ACHN (cell line): ENCODE measurements around the gene STK32C.

Experiments
- DNase-seq: peaks from one replicate; pipeline ENCODE4 v3.0.0-alpha.2; 2015
- in situ Hi-C: cut with HindIII; loops from 2 replicates; pipeline ENCODE4 v1.10.0; 2017; ENCODE audit warnings: low sequenced_read_pairs, low pct_ligation_motif_present, low pct_unique_long_range_greater_than_20kb

STK32C gene

DNA sequence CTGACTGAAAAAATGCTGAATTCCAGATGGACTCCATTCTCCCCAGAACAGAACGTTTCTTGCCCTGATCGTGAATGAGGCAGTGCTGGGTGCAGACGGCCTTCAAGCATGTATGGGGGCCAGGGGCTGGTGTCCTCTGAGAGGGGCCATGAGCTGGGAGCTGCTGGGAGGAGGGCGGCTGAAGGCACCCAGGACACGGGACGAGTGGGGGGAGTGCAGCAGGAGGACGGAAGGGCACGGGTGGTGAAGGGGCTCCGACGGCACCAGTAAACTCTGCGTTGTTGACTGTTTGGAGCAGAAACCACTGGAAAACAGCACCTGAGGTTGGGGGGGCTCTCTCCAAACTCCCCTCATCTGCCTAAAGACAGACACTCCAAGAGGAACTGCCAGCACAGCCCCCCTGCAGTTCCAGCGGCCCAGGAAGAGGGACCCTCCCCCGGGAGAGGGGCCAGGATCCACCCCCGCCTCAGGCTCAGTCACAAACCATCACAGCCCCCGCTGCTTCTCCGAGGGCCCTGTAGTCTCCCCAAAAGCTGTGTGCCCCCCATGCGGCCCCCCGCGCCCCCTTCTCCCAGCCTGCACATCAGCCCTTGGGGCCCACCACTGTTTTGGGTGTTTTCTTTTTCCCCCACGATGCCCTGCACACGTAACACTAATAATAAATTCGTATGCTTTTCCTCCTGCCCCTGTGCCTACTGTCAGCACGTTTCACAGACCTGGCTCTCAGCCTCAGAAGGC is 65.5 kb downstream of the STK32C start:
- no peak for DNase-seq
- in situ Hi-C loops: no loop called here

GRCh38 chr10:132241496-132241895 is 66.3 kb downstream of the STK32C start:
- no peak for DNase-seq
- in situ Hi-C loops: no loop called here

DNA sequence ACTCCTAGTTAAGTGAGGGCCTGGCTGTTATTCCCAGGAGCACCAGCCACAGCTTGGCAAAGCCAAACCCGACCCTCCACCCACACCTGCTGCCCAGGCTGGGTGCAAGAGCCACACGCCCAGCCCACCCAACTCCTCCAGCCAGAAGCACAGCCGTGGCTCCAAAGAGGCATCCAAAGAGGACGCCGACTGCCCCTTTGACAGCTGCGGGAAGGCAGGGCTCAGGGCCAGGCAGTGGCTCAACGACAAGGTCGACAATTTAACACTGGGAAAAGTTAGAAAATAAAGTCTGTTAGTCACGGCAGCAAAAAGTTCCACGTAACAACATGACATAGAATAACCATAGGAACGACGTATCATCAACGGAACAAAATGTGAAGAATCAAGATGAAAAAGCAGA is 66.7 kb downstream of the STK32C start:
- DNase-seq: no peak
- in situ Hi-C loops: no loop called here

GRCh38 chr10:132240581-132240980 is 67.2 kb downstream of the STK32C start:
- no peak for DNase-seq
- in situ Hi-C loops: no loop called here

GRCh38 chr10:132240156-132240555 is 67.6 kb downstream of the STK32C start:
- DNase-seq: no peak
- in situ Hi-C loops: no loop called here

DNA sequence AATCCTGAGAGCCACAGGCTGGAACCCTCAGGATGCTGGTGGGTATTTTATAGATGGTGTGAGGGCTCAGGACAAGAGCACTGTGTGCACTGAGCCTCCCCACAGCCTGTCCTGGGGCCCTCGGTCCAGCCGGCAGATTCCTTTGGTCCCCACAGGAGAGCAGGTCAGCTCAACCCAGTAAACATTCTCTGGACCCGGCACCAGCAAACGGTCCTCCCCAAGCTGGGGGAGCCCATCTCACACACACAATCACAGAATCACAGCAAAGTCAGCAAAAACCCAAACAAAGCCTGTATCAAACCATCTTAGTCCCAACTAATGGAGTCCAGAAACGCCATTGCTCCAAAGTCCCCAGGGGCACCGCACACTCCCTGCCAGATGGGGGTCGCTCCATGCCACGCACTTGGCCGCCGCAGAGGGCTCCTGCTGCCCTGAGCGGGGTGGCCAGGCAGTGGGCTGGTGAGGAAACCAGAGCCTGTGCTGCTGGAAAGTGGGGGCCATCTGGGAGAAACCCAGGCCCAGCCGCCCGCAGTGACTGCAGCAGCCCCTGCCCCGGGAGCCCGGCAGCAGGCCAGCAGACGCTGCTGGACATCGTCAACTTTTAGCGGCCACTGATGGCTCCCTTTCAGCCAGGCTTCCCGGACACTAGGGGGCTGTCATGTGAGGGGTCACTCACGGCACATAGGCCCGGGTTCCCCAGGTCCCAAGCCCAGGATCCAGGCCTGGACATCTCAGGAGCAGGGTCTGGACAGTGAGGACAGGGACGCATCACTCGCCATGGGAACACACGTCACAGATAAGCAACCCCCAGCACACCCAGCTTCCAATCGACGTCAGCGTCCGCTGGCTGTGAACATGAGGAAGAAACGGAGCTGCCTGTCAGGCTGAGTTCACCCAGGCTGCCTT is 68.4 kb downstream of the STK32C start:
- no peak for DNase-seq
- in situ Hi-C loops: loop anchor here (10.0 kb wide), 1 partner anchor 105 kb away; no protein-coding TSS in a partner anchor

- in situ Hi-C loops: loop anchor here (10.0 kb wide), 1 partner anchor 106 kb away; no protein-coding TSS in a partner anchor
These were observed 69.2 kb downstream of the STK32C start for GRCh38 chr10:132238371-132239125.

GRCh38 chr10:132237871-132238270 is 69.9 kb downstream of the STK32C start:
- in situ Hi-C loops: loop anchor here (10.0 kb wide), 1 partner anchor 107 kb away; no protein-coding TSS in a partner anchor

More at GRCh38 chr10:132238371-132239125, 69.2 kb downstream of the STK32C start:
- DNase-seq: no peak

GRCh38 chr10:132237396-132237795 is 70.4 kb downstream of the STK32C start:
- in situ Hi-C loops: loop anchor here (10.0 kb wide), 1 partner anchor 107 kb away; no protein-coding TSS in a partner anchor
- no peak for DNase-seq

More at GRCh38 chr10:132237871-132238270, 69.9 kb downstream of the STK32C start:
- DNase-seq: no peak

GRCh38 chr10:132236881-132237280 is 70.9 kb downstream of the STK32C start:
- DNase-seq: no peak
- in situ Hi-C loops: loop anchor here (10.0 kb wide), 1 partner anchor 108 kb away; no protein-coding TSS in a partner anchor

DNA sequence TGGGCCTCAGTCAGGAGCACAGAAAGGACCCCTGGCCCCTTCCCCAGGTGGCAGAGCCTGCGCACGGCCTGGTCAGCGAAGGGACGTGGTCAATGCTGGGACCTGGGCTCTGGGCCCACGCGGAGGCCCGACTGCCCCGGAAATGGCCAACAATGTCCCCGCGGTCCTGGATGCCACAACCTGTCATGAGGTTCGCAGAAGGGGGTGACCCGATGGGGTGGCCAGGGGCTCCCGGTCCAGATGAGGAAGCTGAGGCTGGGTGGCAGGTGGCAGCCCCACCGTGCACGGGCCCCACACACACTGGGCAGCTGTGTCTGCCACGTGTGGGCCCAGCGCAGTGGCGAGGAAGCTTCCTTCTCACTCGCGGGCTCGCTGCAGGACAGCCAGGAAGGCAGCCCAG is 71.6 kb downstream of the STK32C start:
- in situ Hi-C loops: loop anchor here (10.0 kb wide), 1 partner anchor 109 kb away; no protein-coding TSS in a partner anchor
- no peak for DNase-seq

GRCh38 chr10:132234860-132235259 is 72.9 kb downstream of the STK32C start:
- in situ Hi-C loops: loop anchor here (10.0 kb wide), 1 partner anchor 110 kb away; no protein-coding TSS in a partner anchor
- DNase-seq: no peak

DNA sequence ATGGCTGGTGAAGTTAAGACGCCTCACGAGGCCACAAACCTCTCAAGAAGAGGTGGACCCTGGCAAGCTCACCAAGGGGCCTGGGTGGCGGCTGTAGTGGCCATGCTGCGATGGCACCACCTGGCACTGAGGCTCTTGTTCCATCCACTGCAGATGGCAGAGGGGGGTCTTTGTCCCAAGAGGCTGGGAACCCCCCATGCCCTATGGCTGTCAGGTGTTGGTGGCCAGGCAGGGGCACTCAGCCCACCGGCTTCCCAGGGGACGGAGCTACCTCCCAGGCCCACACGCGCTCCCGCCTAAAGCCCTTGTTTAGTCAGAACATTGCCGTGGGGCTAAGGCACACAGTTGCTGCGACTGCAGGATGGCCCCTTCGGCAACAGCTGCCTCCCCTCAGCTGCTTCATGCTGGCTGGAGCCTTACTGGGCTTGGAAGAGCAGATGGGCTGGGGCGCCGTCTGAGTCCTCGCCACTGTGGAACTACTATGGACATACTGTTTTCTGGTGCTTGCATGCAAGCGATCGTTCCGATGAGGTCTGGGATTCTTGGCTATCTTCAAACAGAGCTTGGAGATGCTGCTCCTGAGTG is 74.2 kb downstream of the STK32C start:
- no peak for DNase-seq
- in situ Hi-C loops: loop anchor here (10.0 kb wide), 1 partner anchor 111 kb away; no protein-coding TSS in a partner anchor

GRCh38 chr10:132232981-132233380 is 74.8 kb downstream of the STK32C start:
- no peak for DNase-seq
- in situ Hi-C loops: loop anchor here (10.0 kb wide), 1 partner anchor 112 kb away; no protein-coding TSS in a partner anchor

GRCh38 chr10:132232023-132232951 is 75.5 kb downstream of the STK32C start:
- in situ Hi-C loops: loop anchor here (10.0 kb wide), 1 partner anchor 113 kb away; no protein-coding TSS in a partner anchor
- no peak for DNase-seq

GRCh38 chr10:132231656-132232022 is 76.1 kb downstream of the STK32C start:
- in situ Hi-C loops: loop anchor here (10.0 kb wide), 1 partner anchor 113 kb away; no protein-coding TSS in a partner anchor
- DNase-seq: no peak
